ENCODE measurements around the gene GPR84. TPM values are rescaled to one million over a fixed set of nuclear protein-coding genes. Genes with fewer than 3 reads are reported as not detected.

GPR84 gene
- total and polyA plus RNA-seq, 2 of the 8 experiments (the other 6 are each of a cell fraction or from before 2014, with no cell fraction given), result 0.09 TPM; not detected in 1

DNA sequence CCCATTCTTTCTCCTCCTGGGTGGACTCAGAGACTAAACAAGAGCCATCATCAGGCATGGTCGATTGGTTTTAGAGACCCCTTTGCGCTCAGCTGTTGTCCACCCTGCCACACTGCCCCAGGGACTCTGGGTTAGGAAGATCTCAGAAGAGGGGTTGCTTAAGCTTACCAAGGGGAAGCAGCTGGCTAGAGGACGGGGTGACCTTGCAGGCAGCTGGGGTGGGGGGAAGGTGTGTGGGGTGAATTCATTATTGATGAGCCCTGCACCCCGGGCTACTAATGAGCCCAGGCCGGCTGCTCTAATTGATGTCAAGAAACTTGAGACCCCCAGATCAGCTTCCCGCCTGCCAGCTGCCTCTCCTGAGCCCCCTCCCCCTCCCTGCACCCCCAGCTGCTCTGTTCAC is 28.9 kb upstream of the GPR84 start:
- Histone ChIP-seq H3K36me3 (ENCODE audit: control insufficient read depth in 2 of 4, insufficient read depth in 4 of 4, low read length in 3 of 4) (peaks cover 0 to 5% (median 3%) of the 10 kb centered on the region in 4 experiments; a peak in 4 of 8 replicates), H2BK120ac (replicated peaks; ENCODE audit: low read depth, low read length) (no peak overlapping the region), H3K4me2 (ENCODE audit: insufficient read depth in 1 of 2, low read depth in 2 of 2, low read length in 2 of 2) (no peak overlapping the region), H4K5ac (ENCODE audit: insufficient read length, low read depth, low read length) (no peak overlapping the region), H3K9ac (replicated peaks in 1 of 4; ENCODE audit: extremely low read depth in 1 of 4, low read depth in 3 of 4, low read length in 3 of 4) (no peak overlapping the region), H2BK12ac (ENCODE audit: low read depth, low read length) (no peak overlapping the region), H4K20me1 (replicated peaks in 1 of 2; ENCODE audit: control insufficient read depth in 1 of 2, insufficient read depth in 2 of 2, low read length in 2 of 2) (peaks cover 0 to 4% of the 10 kb centered on the region in 2 experiments), H4K8ac (ENCODE audit: extremely low read depth, insufficient read depth, low read length) (no peak overlapping the region), H3K4me3 (ENCODE audit: extremely low read depth in 1 of 4, insufficient read depth in 2 of 4, low read depth in 3 of 4, low read length in 4 of 4) (no peak overlapping the region), H3K18ac (ENCODE audit: extremely low read depth, low read length) (no peak overlapping the region), H3K56ac (replicated peaks; ENCODE audit: insufficient read length, low read depth, low read length) (no peak overlapping the region), H2BK20ac (ENCODE audit: low read length) (no peak overlapping the region), H3K4me1 (replicated peaks in 1 of 4; ENCODE audit: control insufficient read depth in 3 of 4, insufficient read depth in 4 of 4, low read length in 3 of 4) (peaks cover 17 to 35% (median 29%) of the 10 kb centered on the region in 4 experiments), H3K9me3 (ENCODE audit: insufficient read depth in 2 of 2, low read depth in 1 of 2, low read length in 1 of 2) (no peaks in the 10 kb centered on the region), H2AK5ac (ENCODE audit: low read depth, low read length) (no peak overlapping the region), H3K27me3 (replicated peaks in 1 of 4; ENCODE audit: control insufficient read depth in 3 of 4, extremely low read depth in 1 of 4, insufficient read depth in 3 of 4, low read length in 3 of 4) (peaks cover 0 to 4% (median 0%) of the 10 kb centered on the region in 4 experiments; a peak in 2 of 7 replicates), H3K14ac (ENCODE audit: insufficient read length) (no peak overlapping the region), H3K23me2 (ENCODE audit: low read depth, low read length) (peaks cover 10% of the 10 kb centered on the region; the same call in 1 of the 2 replicates), H3K4ac (replicated peaks; ENCODE audit: insufficient read length, low read depth, low read length) (no peak overlapping the region), H3K27ac (ENCODE audit: low read depth, low read length) (no peak overlapping the region), H2BK15ac (ENCODE audit: low read length) (no peak overlapping the region), H2BK5ac (ENCODE audit: low read depth, low read length) (no peak overlapping the region), H3K79me1 (ENCODE audit: low read depth, low read length) (0 out of 2 replicates have a peak, but pooled peaks cover 3% of the 10 kb centered on the region), H3K23ac (ENCODE audit: insufficient read length) (no peak overlapping the region), H2AFZ (ENCODE audit: low read length) (no peak overlapping the region), H4K91ac (replicated peaks; ENCODE audit: insufficient read length, low read length) (no peak overlapping the region), H3K79me2 (ENCODE audit: control insufficient read depth in 1 of 2, insufficient read depth in 2 of 2, low read length in 2 of 2) (no peaks in the 10 kb centered on the region)
- ChIA-PET CTCF (ENCODE audit: partially characterized antibody) (interaction anchor here (0.5 to 5.5 kb wide), 28 partner anchors 8 to 451 kb away, joined by 3 to 110 read pairs (median 5); partner anchors contain the start of genes ITGA5 and ZNF385A), POLR2A (ENCODE audit: partially characterized antibody) (interaction anchor here (0.8 to 1.3 kb wide), 7 partner anchors 9 to 113 kb away, joined by 3 to 5 read pairs (median 3); partner anchors contain the start of genes HNRNPA1 and ZNF385A)
- WGBS, 2 experiments (ENCODE audit: extremely low coverage in 1 of 2, insufficient coverage in 1 of 2, insufficient read length in 1 of 2, insufficient replicate concordance in 2 of 2, low coverage in 1 of 2, low lambda C conversion rate in 2 of 2, missing lambda C conversion rate in 1 of 2), result 70% methylated on average over 6 of the region's 6 CpGs; no CpG with 5 or more reads in 1 of the 2 experiments
- DNase-seq (ENCODE audit: low read depth in 1 of 2, low spot score in 2 of 2) (no peak), FAIRE-seq (no peak)
- TF ChIP-seq EGR1 (IDR thresholded peaks at IDR 0.05; ENCODE audit: borderline replicate concordance, low read depth, low read length) (no peak), SRF (IDR thresholded peaks at IDR 0.05; ENCODE audit: low read depth, low read length) (no peak), HDAC6 (IDR thresholded peaks at IDR 0.05; ENCODE audit: low read depth, low read length) (no peak), BRCA1 (IDR thresholded peaks at IDR 0.05; ENCODE audit: low read depth, low read length) (no peak), ASH2L (IDR thresholded peaks at IDR 0.05; ENCODE audit: low read length) (no peak)
- TF ChIP-seq, protein P1, sequence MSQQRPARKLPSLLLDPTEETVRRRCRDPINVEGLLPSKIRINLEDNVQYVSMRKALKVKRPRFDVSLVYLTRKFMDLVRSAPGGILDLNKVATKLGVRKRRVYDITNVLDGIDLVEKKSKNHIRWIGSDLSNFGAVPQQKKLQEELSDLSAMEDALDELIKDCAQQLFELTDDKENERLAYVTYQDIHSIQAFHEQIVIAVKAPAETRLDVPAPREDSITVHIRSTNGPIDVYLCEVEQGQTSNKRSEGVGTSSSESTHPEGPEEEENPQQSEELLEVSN (IDR thresholded peaks at IDR 0.05), result no peak

Data from H1 (cell line).